Stomach (tissue), 9 donors: ENCODE results near the gene UGT1A7. TPM values are rescaled to one million over a fixed set of nuclear protein-coding genes. Genes with fewer than 3 reads are reported as not detected.

ENCODE experiments used
- DNase-seq, 2 donors: peaks; one replicate each; pipeline versions ENCODE4 v3.0.0 to v3.0.0-alpha.2; 2013 to 2019
- H3K27ac ChIP-seq, 5 donors: fragments of 200-600 bp in 4 of 5; sonication (generic) in 4 of 5; one replicate each; pipeline ENCODE4 v1.5.1; 2013 to 2019; ENCODE audit warnings: mild to moderate bottlenecking in 1 of 5, moderate library complexity in 1 of 5
- H3K27me3 ChIP-seq, 3 donors: fragments of 200-600 bp; sonication (generic); one replicate each; pipeline ENCODE4 v1.5.1; 2017 to 2019; ENCODE audit warnings: mixed run types in 1 of 3
- H3K36me3 ChIP-seq, 4 donors: fragments of 200-600 bp; sonication (generic); 1 replicate in 3 of 4; 2 replicates in 1 of 4; pipeline ENCODE4 v1.5.1; 2016 to 2019
- H3K4me1 ChIP-seq, 4 donors: fragments of 200-600 bp; sonication (generic); one replicate each; pipeline ENCODE4 v1.5.1; 2016 to 2019
- H3K4me3 ChIP-seq, 4 donors: fragments of 200-600 bp; sonication (generic) in 3 of 4; one replicate each; pipeline ENCODE4 v1.5.1; 2016 to 2019; ENCODE audit warnings: mild to moderate bottlenecking in 1 of 4
- H3K9me3 ChIP-seq, 4 donors: fragments of 200-600 bp; sonication (generic); one replicate each; pipeline ENCODE4 v1.5.1; 2016 to 2019
- CTCF ChIP-seq, 7 experiments: fragments of 450-650 bp in 4 of 7; fragments of 200-600 bp in 3 of 7; sonication (generic) in 3 of 7; IDR thresholded peaks; one replicate each; pipeline ENCODE4 v1.5.1; 2016 to 2019; ENCODE audit warnings: antibody characterized with exemption in 7 of 7, control low read depth in 2 of 7, mild to moderate bottlenecking in 1 of 7
- EP300 ChIP-seq: sonication (generic); formaldehyde crosslinking; IDR thresholded peaks from one replicate; pipeline ENCODE4 v1.6.1; 2017; ENCODE audit warnings: antibody characterized with exemption
- POLR2A ChIP-seq, 4 donors: fragments of 450-650 bp; IDR thresholded peaks; one replicate each; pipeline ENCODE4 v1.6.1; 2016; ENCODE audit warnings: antibody characterized with exemption in 4 of 4, control low read depth in 2 of 4, mild to moderate bottlenecking in 1 of 4, moderate library complexity in 1 of 4
- POLR2AphosphoS5 ChIP-seq, 3 donors: sonication (generic); formaldehyde crosslinking; IDR thresholded peaks; one replicate each; pipeline ENCODE4 v1.6.1; 2016; ENCODE audit warnings: antibody characterized with exemption in 3 of 3
- WGBS, 5 donors: extraction: QIAGEN DNeasy Blood & Tissue Kit in 3 of 5; methylation state at CpG; one replicate each; pipeline versions ENCODE4 v1.1.5 to v1.1.7; 2013 to 2018; 5-methylcytosine and 5-hydroxymethylcytosine counted together
- intact Hi-C: fragments of 100-400 bp; cut with DNase I; formaldehyde crosslinking; loops from one replicate; pipeline ENCODE4 v1.15.1; 2023; ENCODE audit warnings: low total_unique reads
- polyA plus RNA-seq, 3 donors: library from polyadenylated mRNA; stranded (reverse); fragments of 200-250 nt; gene quantifications; one replicate each; pipeline ENCODE4 v1.2.3, GENCODE V29; 2013
- total RNA-seq, 5 donors: library from RNA; depleted of rRNA; stranded (reverse); fragments of >200 nt; gene quantifications; one replicate each; pipeline versions ENCODE4 v1.1.0 to v1.2.3, GENCODE V29; 2014 to 2016
- donor health status: healthy with polysubstance abuse.
- donor health status: Bipolar disorder and iron deficiency.
- donor health status: healthy.

UGT1A7 gene
- total and polyA plus RNA-seq, 8 donors, result 0.45 to 37.1 (median 3.6) TPM; not detected in 2

GRCh38 chr2:233775414-233775813, 93.7 kb downstream of the UGT1A7 start:
- 94 to 99% (median 97%) methylated on average over 6 of the region's 6 CpGs for WGBS, 5 donors
- TF ChIP-seq POLR2A (IDR thresholded peaks at IDR 0.05), result no peak
- no peak for TF ChIP-seq CTCF (IDR thresholded peaks at IDR 0.05)
- no peak for TF ChIP-seq EP300
- no peak for TF ChIP-seq POLR2AphosphoS5 (IDR thresholded peaks at IDR 0.05)
- no peaks in the 10 kb centered on the region for H3K4me1 ChIP-seq
- H3K27ac ChIP-seq, result no peak overlapping the region
- H3K27me3 ChIP-seq, result no peaks in the 10 kb centered on the region
- peaks cover 0 to 5% (median 2%) of the 10 kb centered on the region in 4 donors for H3K36me3 ChIP-seq
- intact Hi-C loops, result no loop called here
- DNase-seq, result no peak
- peaks cover 3 to 20% (median 10%) of the 10 kb centered on the region in 4 donors for H3K9me3 ChIP-seq
- H3K4me3 ChIP-seq, result no peak overlapping the region

- intact Hi-C loops, result no loop called here
- WGBS, 5 donors, result 87 to 94% (median 91%) methylated on average over 2 of the region's 2 CpGs
Measured at GRCh38 chr2:233778030-233778429, 96.3 kb downstream of the UGT1A7 start, which contains the start of gene MROH2A. MROH2A (plus strand) TSS chr2:233778330; CDS start chr2:233779359, 1,029 bp downstream.

GRCh38 chr2:233779722-233780121, 98.0 kb downstream of the UGT1A7 start:
- DNase-seq, result no peak
- no peak overlapping the region for H3K4me3 ChIP-seq
- no peak for TF ChIP-seq CTCF (IDR thresholded peaks at IDR 0.05)
- H3K4me1 ChIP-seq, result no peaks in the 10 kb centered on the region
- peaks cover 3 to 20% (median 10%) of the 10 kb centered on the region in 4 donors for H3K9me3 ChIP-seq
- 84 to 94% (median 91%) methylated on average over 4 of the region's 4 CpGs for WGBS, 5 donors
- H3K27ac ChIP-seq, result no peak overlapping the region
- H3K27me3 ChIP-seq, result no peaks in the 10 kb centered on the region
- H3K36me3 ChIP-seq, result no peaks in the 10 kb centered on the region
- intact Hi-C loops, result no loop called here

More at GRCh38 chr2:233778030-233778429, 96.3 kb downstream of the UGT1A7 start, which contains the start of gene MROH2A:
- no peak within 1 kb of the TSS for H3K4me3 ChIP-seq
- TF ChIP-seq POLR2AphosphoS5 (IDR thresholded peaks at IDR 0.05) (no peak), EP300 (no peak), CTCF (IDR thresholded peaks at IDR 0.05) (no peak), POLR2A (IDR thresholded peaks at IDR 0.05) (no peak)
- DNase-seq, result no peak
- no peaks in the 10 kb centered on the region for H3K27me3 ChIP-seq
- no peak within 1 kb of the TSS for H3K27ac ChIP-seq
- H3K36me3 ChIP-seq, result no peaks in the 10 kb centered on the region
- H3K9me3 ChIP-seq, result peaks cover 3 to 20% (median 10%) of the 10 kb centered on the region in 4 donors
- H3K4me1 ChIP-seq, result no peaks in the 10 kb centered on the region

- Histone ChIP-seq H3K4me1 (no peaks in the 10 kb centered on the region), H3K4me3 (no peak overlapping the region), H3K27ac (no peak overlapping the region), H3K36me3 (no peaks in the 10 kb centered on the region), H3K27me3 (no peaks in the 10 kb centered on the region), H3K9me3 (peaks cover 0 to 11% (median 4%) of the 10 kb centered on the region in 4 donors)
- intact Hi-C loops, result no loop called here
- WGBS, 5 donors, result 87 to 92% (median 90%) methylated on average over 4 of the region's 4 CpGs
- no peak for DNase-seq
- TF ChIP-seq EP300 (no peak), POLR2AphosphoS5 (IDR thresholded peaks at IDR 0.05) (no peak), CTCF (IDR thresholded peaks at IDR 0.05) (no peak), POLR2A (IDR thresholded peaks at IDR 0.05) (no peak)
Measured at GRCh38 chr2:233780771-233781170, 99.1 kb downstream of the UGT1A7 start.
